Glomerular visceral epithelial cell (primary cell): ENCODE results near the gene TRDMT1.
A peak's percentile ranks its signal among the peaks of the same experiment; 100 is the strongest.

Experiments used
- DNase-seq: peaks from one replicate; pipeline ENCODE4 v3.0.0-alpha.2; 2016; ENCODE audit errors: extremely low spot score

The TRDMT1 gene

GRCh38 chr10:17210361-17210760 lies 8.9 kb upstream of the TRDMT1 start:
- DNase-seq, result no peak

GRCh38 chr10:17209881-17210280 lies 8.4 kb upstream of the TRDMT1 start:
- DNase-seq, result no peak

- DNase-seq, result no peak
Measured at GRCh38 chr10:17209302-17209701, 7.8 kb upstream of the TRDMT1 start.

GRCh38 chr10:17208476-17208875 lies 7.0 kb upstream of the TRDMT1 start:
- no peak for DNase-seq

GRCh38 chr10:17206210-17206709 lies 4.8 kb upstream of the TRDMT1 start:
- DNase-seq, result peak; percentile 82

GRCh38 chr10:17203416-17203815 lies 1.9 kb upstream of the TRDMT1 start:
- no peak for DNase-seq

GRCh38 chr10:17202999-17203398 lies 1.5 kb upstream of the TRDMT1 start:
- DNase-seq, result no peak

GRCh38 chr10:17202506-17202905 lies 1.0 kb upstream of the TRDMT1 start:
- DNase-seq, result no peak

GRCh38 chr10:17201794-17202116 lies 283 bp upstream of the TRDMT1 start:
- no peak for DNase-seq

- DNase-seq, result no peak
Measured at GRCh38 chr10:17200001-17200911, 1.2 kb downstream of the TRDMT1 start.

- no peak for DNase-seq
Measured at GRCh38 chr10:17199351-17199804, 2.1 kb downstream of the TRDMT1 start.

- no peak for DNase-seq
Measured at GRCh38 chr10:17196573-17196972, 4.9 kb downstream of the TRDMT1 start.

GRCh38 chr10:17196045-17196444 lies 5.4 kb downstream of the TRDMT1 start:
- DNase-seq, result no peak

GRCh38 chr10:17195083-17195482 lies 6.4 kb downstream of the TRDMT1 start:
- no peak for DNase-seq

- DNase-seq, result no peak
Measured at GRCh38 chr10:17190602-17191001, 10.9 kb downstream of the TRDMT1 start.

GRCh38 chr10:17188644-17189172 lies 12.8 kb downstream of the TRDMT1 start:
- DNase-seq, result no peak

GRCh38 chr10:17185873-17186272 lies 15.6 kb downstream of the TRDMT1 start:
- DNase-seq, result no peak

- no peak for DNase-seq
Measured at GRCh38 chr10:17183110-17183509, 18.4 kb downstream of the TRDMT1 start.

GRCh38 chr10:17181751-17182150 lies 19.7 kb downstream of the TRDMT1 start:
- no peak for DNase-seq

GRCh38 chr10:17181110-17181509 lies 20.4 kb downstream of the TRDMT1 start:
- DNase-seq, result no peak

- peak; percentile 36 for DNase-seq
Measured at GRCh38 chr10:17179002-17179401, 22.5 kb downstream of the TRDMT1 start.

- DNase-seq, result no peak
Measured at GRCh38 chr10:17178006-17178405, 23.5 kb downstream of the TRDMT1 start.

- DNase-seq, result no peak
Measured at GRCh38 chr10:17177014-17177413, 24.5 kb downstream of the TRDMT1 start.
